NCI-H524 treated with DMSO at 0.1 percent for 48 hours (cell line): ENCODE measurements around the gene TEAD1.

Experiments used
- DNase-seq: peaks from one replicate; lab custom pipeline; 2025; lab: John Stamatoyannopoulos, UW

TEAD1 gene

DNA sequence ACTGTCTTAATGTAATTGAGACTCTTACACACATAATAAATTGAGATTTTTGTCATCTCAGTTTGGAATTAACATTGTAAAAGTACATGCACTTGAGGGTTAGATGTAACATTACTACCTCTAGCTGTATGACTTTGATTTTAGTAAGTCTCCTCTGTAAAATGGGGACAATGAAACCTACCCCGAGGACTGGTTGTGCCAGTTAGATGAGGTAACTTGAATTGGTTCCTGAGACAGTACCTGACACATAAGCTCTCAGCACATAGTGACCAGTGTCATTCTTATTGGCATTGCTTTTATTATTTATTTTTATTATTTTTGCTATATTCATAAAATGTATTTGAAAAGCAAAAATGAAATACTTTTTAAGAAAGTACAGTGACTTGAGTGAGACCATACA lies 114.8 kb downstream of the TEAD1 start:
- DNase-seq: no peak

GRCh38 chr11:12789596-12790215 lies 115.5 kb downstream of the TEAD1 start:
- DNase-seq: peak; percentile 59

DNA sequence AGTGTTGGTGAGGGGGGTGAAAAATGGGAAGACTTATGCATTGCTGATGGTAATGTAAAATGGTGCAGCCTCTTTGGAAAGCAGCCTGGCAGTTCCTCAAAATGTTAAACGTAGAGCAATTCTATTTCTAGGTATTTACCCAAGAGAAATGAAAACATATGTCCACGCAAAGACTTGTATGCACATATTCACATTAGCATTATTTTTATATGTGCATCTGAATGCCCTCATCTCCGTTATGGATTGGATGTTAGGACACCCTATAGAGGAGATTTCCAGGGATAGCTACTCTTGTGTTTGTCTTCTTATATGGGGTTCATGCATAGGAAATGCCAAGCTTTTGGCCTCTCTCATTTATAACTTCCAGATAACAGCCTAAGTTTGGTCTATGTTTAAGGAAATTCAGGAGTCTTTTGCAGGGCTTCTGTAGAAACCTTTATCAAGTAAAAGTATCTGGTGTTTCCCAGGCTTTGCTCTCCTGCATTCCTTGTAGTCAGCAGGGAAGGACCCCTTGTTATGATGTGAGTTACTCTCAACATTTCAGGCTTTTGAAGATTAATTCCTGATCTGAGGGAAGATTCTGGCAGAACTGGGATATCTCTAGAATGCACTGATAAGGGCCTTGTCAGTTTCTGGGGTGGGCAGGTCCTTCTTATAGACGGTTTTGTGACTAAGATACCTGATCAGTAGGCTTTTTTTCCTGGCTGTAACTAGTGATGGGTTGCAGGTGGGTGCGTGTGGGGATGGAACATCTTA lies 116.8 kb downstream of the TEAD1 start:
- DNase-seq: no peak

- DNase-seq: no peak
Observed at GRCh38 chr11:12792018-12792417, 117.8 kb downstream of the TEAD1 start.

GRCh38 chr11:12792590-12792989 lies 118.4 kb downstream of the TEAD1 start:
- DNase-seq: no peak

GRCh38 chr11:12793065-12793464 lies 118.8 kb downstream of the TEAD1 start:
- no peak for DNase-seq

- DNase-seq: no peak
Observed at GRCh38 chr11:12793506-12793905, 119.3 kb downstream of the TEAD1 start.

GRCh38 chr11:12794576-12795230 lies 120.5 kb downstream of the TEAD1 start:
- no peak for DNase-seq

DNA sequence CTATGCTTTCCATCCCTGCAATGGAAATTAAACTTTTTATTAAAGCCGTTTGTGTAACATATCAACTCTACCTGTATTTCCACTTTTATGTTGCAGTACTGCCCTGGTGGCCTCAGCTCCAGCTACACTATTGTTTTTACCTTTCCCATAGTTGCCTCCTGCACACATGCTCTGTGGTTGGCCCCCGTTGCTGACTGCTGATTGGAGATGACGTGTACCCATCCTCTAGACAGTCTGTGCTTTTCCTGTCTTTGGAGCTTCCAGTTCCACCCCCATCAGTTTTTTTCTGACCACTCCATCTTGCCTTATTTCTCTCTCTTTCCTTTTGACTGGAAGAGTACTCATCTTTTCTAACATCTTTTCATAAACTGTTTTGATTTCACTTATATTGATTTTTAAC lies 123.8 kb downstream of the TEAD1 start:
- DNase-seq: no peak

- no peak for DNase-seq
Observed at GRCh38 chr11:12798609-12799011, 124.4 kb downstream of the TEAD1 start.

GRCh38 chr11:12799334-12799835 lies 125.2 kb downstream of the TEAD1 start:
- peak; percentile 62 for DNase-seq

DNA sequence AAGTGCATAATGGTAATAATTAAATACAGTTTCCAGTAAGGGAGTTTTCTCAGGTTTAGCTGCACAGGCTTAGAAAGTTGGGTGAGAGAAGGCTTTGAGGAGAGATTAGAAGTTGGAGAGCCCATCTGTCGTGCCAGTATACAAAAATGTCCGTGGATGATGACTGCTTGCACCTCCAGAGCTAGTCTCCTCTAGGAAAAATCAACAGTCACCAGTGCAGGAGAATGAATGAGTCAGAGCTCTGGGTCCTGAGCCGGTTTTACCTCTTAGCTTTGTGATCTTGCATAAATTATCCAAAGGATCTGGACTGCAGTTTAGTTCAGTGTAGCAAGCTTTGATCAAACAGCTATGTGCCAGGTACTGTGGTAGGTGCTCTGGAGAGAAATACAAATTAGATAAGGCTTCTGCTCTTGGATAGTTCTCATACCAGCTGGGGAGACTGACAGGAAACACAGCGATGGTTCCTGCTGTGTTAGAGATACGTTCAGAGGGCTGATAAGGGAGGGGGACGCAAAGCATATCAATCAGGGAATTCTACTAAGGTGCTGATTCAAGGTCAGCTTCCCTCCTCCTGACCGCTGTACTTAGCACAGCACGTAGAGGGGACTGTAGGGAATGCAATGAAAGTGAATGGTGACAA lies 125.9 kb downstream of the TEAD1 start:
- DNase-seq: peak; percentile 75

- peak; percentile 21 for DNase-seq
Observed at GRCh38 chr11:12800871-12801270, 126.7 kb downstream of the TEAD1 start.

DNA sequence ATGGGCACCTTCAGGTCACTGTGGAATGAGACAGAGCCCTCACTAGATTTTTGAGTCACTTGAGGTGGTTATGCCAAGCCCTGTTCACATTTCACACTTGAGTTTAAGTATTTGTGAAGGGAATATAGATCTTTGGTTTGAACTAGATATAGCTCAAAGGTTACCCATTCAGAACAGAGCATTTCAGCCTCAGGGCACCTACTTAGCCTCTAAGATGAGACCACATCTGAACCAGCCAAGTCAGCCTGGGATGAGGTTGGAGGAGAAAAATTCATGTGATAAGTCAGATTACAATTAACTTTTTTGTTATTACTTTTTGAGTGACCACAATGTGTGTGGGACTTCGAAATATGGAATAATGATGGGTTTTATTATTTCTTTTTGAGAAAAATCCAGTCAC lies 127.8 kb downstream of the TEAD1 start:
- no peak for DNase-seq

DNA sequence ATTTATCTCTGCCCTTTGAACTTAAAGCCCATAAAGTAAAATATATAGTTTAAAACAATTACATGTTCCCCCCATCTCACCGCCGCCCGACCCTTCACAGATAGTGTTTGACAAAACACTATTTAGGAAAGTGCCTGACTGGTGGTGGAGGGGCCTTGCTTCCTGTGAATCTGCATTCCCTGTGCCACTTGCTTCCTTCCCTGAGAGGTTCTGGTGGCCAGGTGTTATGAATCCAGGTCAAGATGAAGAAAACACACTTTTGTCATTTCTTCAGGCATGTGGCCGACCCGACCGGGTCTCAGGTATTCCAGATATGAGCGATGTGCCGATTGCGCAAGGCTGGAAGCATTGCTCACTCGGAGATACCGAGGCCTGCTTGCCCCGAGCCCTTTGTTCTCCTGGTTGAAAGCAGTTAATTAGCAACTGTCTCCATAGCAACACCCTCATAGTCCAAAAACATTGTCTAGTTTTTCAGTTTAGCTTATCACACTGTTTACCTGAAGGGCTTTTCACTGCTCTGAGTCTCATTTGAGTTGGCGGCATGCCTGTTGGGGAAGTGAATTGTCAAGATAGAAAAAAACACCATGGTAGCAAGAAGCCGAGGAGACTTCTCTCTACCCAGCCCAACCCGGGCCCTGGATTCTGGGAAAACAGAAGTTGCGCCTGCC lies 128.3 kb downstream of the TEAD1 start:
- DNase-seq: no peak

GRCh38 chr11:12803086-12803826 lies 129.0 kb downstream of the TEAD1 start:
- DNase-seq: no peak

DNA sequence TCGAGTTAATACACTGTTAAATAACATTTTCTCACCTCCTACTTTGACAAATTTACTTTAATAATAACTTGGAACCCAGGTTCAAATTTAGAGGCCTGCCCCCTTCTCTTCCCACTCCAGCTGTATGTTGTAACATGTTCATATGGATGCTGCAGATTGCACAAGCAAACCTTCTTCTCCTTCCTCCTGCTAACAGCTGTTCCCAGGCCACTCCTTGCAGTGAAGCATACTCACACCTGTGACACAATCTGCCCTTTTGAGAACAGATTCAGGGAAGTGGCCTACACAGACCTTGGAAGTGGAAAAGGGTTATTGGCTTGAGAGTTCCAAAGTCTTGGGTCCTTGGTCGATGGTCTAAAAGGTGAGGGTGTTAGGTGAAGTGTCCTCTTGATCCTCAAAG lies 131.9 kb downstream of the TEAD1 start:
- DNase-seq: peak; percentile 56

DNA sequence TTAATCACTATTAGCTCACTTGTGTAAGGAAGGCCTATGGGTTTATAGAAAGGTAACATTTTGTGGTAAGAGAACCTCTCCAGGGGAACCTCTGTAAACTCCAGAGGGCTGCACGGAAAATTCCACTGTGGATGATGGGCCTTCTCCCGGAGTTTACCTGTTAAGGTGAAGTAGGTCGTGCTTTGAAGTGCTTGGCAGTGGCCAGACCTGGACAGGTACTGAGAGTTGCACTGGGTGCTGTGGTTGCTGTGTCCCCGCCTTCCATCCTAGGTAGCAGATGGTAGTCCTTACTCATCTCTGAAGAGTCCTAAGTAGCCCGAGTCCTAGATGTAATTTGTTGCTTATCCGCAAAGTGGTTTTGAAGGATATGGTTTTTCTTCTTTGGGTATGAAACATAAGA lies 133.4 kb downstream of the TEAD1 start:
- DNase-seq: peak; percentile 32

- DNase-seq: no peak
Observed at GRCh38 chr11:12808519-12808918, 134.3 kb downstream of the TEAD1 start.

DNA sequence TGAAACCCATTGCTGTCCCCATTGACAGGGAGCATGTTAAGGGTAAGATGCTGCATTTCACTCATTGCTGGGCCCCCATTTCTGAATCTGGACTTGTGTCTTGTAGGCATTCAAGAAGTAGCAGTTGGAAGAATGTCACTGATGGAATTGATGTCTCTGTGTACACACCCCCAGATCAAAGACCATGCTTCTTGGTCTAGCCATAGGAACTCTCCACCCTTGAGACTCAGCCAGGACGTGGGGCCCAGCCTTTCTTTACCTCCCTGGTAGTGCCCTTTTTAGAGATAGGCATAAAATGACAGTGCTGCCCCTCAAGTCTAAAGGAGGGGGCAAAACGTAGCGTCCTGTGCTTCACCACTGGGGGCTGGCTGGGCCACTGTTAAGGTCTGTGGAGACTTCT lies 135.1 kb downstream of the TEAD1 start:
- no peak for DNase-seq

- DNase-seq: no peak
Observed at GRCh38 chr11:12809864-12810567, 135.8 kb downstream of the TEAD1 start.
